Inflammatory macrophage treated with lipopolysaccharide for 1 hour (primary cell): ENCODE data around the gene ZNF518B.

Source experiments
- DNase-seq, 2 donors: peaks; one replicate each; pipeline ENCODE4 v3.0.0-alpha.2; 2020 to 2022

ZNF518B gene, protein sequence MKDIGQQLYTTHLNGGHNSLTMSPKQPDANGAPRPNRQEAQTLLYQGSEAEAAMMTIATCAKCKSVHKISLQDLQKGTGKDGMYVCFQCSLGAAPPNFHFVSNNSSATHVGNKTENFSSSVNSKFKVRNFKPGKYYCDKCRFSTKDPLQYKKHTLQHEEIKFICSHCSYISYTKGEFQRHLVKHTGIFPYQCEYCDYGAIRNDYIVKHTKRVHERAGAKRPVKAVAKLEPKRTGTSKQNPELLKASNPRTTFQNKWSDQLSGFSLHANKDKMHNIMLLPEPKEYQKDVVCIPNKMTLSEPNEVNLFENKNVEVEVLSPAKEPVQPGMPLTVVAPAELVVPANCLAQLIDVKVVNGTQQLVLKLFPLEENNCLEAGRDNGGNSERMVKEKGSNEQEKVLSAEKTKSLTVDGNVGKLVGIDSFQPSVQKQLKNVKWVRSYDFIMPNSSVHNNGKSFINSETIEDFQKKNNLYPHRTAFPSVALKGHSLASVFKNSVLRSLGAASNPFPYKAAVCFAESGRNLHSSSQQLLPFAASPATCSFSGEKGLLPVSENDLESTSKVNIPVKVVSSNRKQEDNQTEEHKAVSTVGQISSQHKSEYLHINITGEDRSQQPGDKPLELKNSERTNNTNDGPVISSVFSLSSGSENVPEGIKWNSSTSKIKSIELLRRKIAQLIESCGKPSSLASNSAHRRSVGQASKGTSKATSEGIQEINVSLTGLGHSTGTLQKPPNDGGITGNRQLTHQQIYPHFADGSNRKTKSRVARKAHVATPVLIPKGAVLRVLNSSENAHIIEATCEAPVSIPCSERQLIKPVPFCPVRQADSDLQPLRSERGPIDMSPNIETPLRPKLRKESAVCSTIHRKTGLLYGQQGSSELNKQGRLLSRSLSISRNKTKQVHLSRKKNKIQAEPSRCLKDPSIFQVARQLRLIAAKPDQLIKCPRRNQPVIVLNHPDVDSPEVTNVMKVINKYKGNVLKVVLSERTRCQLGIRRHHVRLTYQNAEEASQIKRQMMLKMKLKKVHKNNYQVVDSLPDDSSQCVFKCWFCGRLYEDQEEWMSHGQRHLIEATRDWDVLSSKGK

DNA sequence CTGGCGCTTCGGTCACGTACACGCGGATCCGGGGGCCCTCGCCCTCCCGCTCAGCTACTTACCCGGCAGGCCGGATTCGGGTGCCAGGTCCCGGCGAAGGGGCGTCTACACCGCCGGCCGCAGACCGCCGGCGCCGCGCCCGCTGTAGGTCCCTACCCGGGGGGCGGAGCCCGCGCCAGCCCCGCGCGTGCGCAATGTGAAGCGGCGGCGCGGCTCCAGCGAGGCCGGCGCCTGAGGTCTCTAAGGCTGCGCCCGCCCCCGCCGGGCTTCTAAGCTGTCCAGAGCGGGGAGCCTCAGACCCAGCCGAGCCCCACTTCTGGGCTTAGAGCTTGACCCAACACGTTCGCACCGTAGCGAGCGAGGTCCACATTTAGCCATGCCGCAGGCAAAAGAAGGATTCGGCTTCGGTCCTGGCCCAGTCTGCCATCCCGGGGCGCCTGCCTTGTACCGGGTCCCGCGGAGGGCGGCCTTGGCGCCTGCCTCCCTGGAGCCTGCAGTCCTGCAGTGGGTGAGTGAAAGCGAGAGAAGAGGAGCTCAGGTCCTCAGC, at the start of gene ZNF518B:
Gene ZNF518B, minus strand, starts transcription at position 172 of the 547 bp plus-strand sequence. CDS start 11,098 bp downstream, outside the sequence.
- peak; percentile 62 to 82 for DNase-seq

DNA sequence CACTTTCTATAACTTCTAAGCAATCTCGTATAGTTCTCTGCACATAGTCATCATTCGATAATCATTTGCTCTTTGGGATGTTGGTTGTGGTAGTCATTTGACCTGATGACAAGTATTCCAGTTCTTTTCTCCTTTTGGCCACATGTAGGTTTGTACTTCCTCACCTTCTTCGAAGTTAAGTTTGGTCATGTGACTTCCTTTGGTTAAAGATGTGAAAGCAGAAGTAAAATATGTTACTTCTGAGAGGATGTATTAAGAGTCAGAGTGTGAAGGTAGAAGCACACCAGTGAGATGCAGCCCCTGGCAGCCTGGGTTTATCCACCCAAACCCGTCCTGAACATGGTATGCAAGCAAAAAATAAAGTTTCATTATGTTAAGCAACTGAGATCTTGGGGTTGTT, 48.9 kb upstream of the ZNF518B start:
- DNase-seq, result no peak

DNA sequence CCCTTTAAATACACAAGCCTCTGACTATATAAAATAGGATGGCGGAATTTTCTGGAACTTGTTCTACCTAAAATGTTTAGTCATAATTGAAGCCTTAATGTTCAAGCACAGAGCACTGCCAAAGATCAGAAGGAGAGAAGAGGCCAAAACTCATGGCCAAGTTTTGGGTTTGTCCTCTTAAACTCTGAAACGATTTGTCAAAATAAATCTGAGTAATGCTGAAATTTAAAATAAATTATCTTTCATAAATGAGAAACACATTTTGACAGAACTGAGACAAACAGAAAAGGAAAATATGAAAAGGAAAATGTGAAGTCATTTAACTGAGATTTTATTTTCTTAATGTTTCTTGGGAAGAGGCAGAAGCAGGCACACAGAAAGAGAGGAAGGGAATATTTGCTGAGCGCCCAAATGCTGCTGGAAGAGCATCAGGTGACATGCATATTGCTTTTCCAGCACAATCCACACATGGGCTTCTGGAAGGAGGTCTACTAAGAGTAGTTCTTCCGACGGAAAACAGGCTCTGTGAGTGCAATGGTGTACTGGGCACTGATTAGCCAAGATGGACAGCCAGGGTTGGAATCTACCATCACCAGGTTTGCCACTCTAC, 47.4 kb upstream of the ZNF518B start:
- DNase-seq, result no peak

- DNase-seq, result no peak
Observed at GRCh38 chr4:10502717-10503116, 45.5 kb upstream of the ZNF518B start.

DNA sequence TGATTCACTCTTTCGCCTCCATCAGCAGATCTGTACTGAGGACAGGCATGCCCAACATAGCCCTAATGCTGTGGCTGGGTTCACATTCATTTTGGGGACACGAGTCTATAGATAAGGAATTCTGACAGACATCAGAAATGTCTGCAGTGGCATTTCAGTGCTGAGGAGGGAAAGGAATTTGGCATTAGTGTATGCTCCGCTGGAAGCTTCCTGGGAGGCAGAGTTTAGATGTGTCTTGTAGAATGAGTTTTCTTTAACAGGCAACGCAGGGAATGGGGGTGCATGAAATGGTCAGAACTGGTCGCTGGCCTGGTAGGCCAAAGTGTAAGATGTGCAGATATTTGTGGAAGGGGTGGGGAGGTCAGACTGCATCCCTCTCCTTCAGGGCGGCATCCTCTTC, 43.5 kb upstream of the ZNF518B start:
- DNase-seq, result no peak

- no peak for DNase-seq
Observed at GRCh38 chr4:10496200-10496599, 39.0 kb upstream of the ZNF518B start.

DNA sequence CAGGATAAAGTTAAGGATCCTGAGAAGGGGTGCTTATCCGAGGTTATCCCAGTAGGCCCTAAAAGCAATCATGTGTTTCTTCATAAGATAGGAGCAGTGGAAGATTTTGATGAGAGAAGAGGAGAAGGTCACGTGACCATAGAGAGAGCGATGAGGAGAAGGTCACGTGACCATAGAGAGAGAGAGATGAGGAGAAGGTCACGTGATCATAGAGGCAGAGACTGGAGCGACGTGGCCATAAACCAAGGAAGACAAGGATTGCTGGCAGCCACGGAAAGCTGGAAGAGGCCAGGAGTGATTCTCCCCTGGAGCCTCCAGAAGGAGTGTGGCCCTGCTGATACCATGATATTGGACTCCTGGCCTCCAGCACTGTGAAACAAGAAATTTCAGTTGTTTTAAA, 38.4 kb upstream of the ZNF518B start:
- DNase-seq, result no peak

GRCh38 chr4:10492464-10492863, 35.2 kb upstream of the ZNF518B start:
- DNase-seq, result no peak

DNA sequence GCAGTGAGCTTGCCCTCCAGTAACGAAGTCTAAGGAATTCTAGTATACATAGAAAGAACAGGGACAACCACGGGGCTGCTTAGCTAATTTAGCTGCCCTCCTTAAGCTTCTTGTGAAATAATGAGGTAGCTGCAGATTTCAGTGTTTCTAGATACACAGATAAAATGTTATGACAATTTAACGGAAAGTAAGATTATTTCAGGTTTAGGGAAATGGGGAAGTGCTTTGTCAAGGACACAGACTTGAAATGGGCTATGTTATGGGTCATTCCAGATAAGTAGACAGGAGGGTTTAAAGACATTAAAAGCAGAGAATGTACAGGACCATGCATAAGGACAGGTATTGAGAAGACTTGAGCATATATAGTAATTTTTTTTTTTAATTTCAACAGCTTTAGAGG, 34.2 kb upstream of the ZNF518B start:
- DNase-seq, result no peak

DNA sequence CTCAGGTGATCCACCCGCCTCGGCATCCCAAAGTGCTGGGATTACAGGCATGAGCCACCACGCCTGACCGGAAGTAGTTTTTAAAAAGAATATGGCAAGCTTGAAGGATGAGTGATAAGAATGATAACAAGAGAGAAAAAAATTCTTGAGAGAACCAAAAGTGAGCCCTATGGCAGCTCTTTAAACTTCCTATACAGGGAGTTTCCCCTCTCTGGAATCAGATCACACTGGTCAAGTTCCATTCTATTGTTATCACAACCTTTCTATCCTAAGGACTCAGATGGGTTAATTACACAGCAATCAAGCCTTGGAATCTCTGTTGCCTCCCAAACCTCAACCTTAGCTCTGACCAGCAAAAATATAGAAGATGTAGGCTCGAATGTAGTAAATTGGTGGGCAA, 33.8 kb upstream of the ZNF518B start:
- DNase-seq, result no peak

GRCh38 chr4:10482913-10483312, 25.7 kb upstream of the ZNF518B start:
- DNase-seq, result no peak

- no peak for DNase-seq
Observed at GRCh38 chr4:10480616-10481015, 23.4 kb upstream of the ZNF518B start.

DNA sequence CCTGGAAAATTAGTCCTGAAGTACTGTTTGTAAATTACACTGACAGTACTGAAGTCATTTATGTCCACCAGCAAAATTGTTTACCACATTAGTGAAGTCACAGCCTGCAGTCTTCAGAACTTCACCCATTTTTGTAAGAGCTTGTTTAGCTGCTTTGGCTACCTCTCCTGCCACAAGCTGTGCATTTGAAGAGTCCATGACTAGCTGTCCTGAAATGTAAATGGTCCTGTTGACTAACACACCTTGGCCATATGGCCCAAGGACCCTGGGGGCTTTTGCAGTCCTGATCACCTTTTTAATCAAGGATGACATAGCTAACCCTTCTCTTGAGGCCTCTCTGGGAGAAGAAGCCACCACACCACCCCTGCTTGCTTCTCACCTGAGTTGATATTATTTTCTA, 21.4 kb upstream of the ZNF518B start:
- DNase-seq, result no peak

- DNase-seq, result no peak
Observed at GRCh38 chr4:10470505-10470904, 13.3 kb upstream of the ZNF518B start.

- DNase-seq, result no peak
Observed at GRCh38 chr4:10466161-10466560, 8.9 kb upstream of the ZNF518B start.

DNA sequence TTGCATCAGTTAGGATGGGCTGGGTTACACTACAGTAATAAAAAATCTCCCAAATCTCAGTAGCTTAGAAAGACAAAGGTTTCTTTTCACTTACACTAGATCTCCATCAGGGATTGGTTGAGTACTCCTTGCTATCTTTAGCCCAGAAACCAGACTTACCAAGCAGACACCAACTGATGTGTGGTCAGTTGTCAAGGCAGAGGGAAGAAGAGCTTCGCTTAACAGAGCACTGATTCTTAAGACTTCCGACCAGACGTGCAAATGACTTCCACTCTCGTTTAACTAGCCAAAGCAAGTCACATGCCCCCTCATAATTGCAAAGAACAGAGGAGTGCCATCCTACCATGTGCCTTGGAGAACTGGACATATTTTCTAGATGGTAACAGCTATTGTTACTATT, 5.7 kb upstream of the ZNF518B start:
- DNase-seq, result no peak

DNA sequence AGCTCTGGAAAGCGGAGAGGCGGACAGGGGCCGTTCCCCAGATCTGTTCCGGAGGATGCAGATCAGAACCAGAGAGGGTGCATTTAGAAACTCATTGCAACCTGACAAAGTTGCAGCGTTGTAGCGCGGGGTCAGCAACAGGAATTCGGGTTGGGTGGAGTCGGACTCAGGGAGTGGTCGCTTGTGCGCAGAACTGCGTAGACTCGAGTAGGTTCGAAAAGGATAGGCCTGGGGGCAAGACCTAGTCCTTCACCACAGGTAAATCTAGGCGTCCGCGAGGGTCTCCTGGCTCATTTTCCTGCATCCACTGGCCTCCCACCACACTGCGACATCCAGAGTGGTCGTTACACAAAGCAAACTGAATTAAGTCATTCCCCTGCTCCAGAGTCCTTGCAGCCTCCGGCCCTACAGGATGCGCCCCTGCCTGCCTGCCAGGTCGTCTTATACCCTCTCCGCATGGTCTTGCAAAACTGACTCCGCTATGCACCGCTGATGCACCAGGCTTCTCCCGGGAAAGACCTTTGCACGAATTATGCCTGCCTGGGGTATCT, 4.7 kb upstream of the ZNF518B start:
- no peak for DNase-seq

DNA sequence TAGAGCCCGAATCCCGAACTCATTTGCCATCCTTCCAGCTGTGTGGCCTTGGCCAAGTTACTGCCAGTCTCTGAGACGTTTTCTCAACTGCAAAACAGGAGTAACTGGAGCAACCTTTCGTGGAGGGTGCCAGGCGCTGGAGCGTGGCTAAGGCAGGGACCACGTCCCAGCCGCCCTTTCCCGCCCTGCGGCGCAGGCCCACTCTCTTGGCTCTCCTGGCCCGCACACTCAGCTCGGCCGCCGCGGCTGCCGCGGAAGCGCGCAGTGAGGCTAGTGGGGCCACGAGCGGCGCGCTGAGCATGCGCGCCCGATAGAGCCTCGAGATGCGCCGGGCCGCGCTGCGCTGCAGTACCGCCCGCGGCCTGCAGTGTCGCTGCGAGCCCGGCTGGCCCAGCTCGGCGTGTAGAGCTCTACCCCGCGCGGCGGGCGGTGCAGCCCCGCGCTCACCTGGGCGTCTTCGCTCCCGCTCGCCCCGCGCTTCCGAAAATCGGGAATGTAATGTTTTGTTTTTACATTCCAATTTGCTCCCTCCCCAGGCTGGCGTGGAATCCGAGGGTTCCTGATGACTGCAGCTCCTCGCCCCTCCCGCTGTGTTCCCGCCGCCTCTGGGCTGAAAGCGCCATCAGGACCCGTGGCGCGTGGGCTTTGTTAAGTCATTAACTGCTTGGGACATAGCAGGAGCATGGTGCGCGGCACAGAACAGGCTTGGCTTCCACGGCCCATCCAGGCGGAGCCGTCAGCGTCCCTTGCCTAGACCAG, 4.0 kb upstream of the ZNF518B start:
- DNase-seq, result peak; percentile 64 to 84

DNA sequence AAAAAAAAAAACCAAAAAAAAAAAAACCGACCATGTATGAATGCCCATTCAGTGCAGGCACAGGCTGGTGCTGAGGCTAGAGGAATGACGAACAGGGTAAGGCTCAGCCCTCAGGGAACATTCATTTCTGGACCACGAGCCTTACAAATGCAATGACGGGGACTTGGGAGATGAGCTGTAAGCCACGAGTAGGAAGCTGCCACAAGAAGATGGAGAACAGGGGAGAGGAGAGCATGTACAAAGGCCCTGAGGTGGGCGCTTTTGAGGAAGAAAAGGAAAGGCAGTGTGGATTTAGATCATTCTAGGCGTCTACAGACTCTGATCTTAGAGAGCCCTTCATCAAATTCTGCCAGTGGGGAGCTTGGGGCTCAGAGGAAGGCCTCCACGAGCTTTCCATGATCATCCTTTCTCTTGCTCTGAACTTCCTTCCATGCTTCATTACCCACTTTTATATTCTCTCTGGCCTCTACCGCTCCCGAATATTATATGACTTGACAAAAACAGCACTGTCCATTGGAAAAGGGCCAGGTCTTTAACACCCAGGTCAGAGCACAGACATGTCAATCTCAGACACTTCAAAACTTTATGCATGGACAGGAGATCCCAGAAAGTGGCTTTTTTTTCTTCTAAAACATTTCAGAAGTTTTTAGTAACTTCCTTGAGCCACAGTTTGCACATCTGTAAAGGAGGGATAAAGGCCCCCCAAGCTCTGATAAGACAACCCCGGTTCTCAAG, 3.3 kb upstream of the ZNF518B start:
- DNase-seq, result no peak

GRCh38 chr4:10459305-10459704, 2.1 kb upstream of the ZNF518B start:
- no peak for DNase-seq

GRCh38 chr4:10458177-10458576, 951 bp upstream of the ZNF518B start:
- no peak for DNase-seq
